DOHH2 (cell line): ENCODE results near the gene HORMAD2.

Experiments
- CTCF ChIP-seq: fragments of 200-600 bp; sonication (generic); IDR thresholded peaks from one replicate; pipeline ENCODE4 v1.5.1; 2014; ENCODE audit warnings: antibody characterized with exemption, mild to moderate bottlenecking, low read depth, low read length; ENCODE audit not compliant: poor library complexity, severe bottlenecking
- EZH2phosphoT487 ChIP-seq: fragments of 200-600 bp; sonication (generic); IDR thresholded peaks from 2 replicates; pipeline ENCODE4 v1.6.1; 2017; ENCODE audit warnings: borderline replicate concordance, mild to moderate bottlenecking, antibody characterized with exemption, low read length, moderate library complexity, mixed read lengths

GRCh38 chr22:30127749-30128166 lies 47.5 kb downstream of the HORMAD2 start:
- TF ChIP-seq CTCF (no peak), EZH2phosphoT487 (no peak)
